Gastrocnemius medialis (tissue), 4 donors: ENCODE data around the gene POLR2H. TPM values are rescaled to one million over a fixed set of nuclear protein-coding genes. Genes with fewer than 3 reads are reported as not detected.

Experiments
- ATAC-seq, 2 donors: fragments of 150-250 bp; one replicate each; pipeline ENCODE4 v1.9.1; 2016
- DNase-seq, 2 donors: peaks; one replicate each; pipeline ENCODE4 v3.0.0-alpha.2; 2019
- H3K27ac ChIP-seq, 4 donors: fragments of 200-600 bp; sonication (generic); 1 replicate in 1 of 4; 2 replicates in 3 of 4; pipeline ENCODE4 v1.5.1; 2016 to 2018; ENCODE audit warnings: mild to moderate bottlenecking in 2 of 4, moderate library complexity in 1 of 4
- H3K27me3 ChIP-seq, 3 donors: fragments of 200-600 bp; sonication (generic) in 2 of 3; 1 replicate in 1 of 3; 2 replicates in 2 of 3; pipeline versions ENCODE4 v1.5.1 to v1.6.0; 2016 to 2019; ENCODE audit warnings: mild to moderate bottlenecking in 1 of 3, moderate library complexity in 1 of 3
- H3K36me3 ChIP-seq, 2 donors: fragments of 200-600 bp; sonication (generic) in 1 of 2; one replicate each; pipeline ENCODE4 v1.5.1; 2017 to 2018
- H3K4me1 ChIP-seq, 2 donors: fragments of 200-600 bp; sonication (generic) in 1 of 2; one replicate each; pipeline ENCODE4 v1.5.1; 2016 to 2017; ENCODE audit warnings: mild to moderate bottlenecking in 2 of 2
- H3K4me3 ChIP-seq, 4 donors: fragments of 200-600 bp; sonication (generic) in 3 of 4; 1 replicate in 1 of 4; 2 replicates in 3 of 4; pipeline ENCODE4 v1.5.1; 2016 to 2019; ENCODE audit warnings: mild to moderate bottlenecking in 2 of 4
- H3K9me3 ChIP-seq, 3 donors: fragments of 200-600 bp; sonication (generic) in 2 of 3; 1 replicate in 1 of 3; 2 replicates in 2 of 3; pipeline ENCODE4 v1.5.1; 2016 to 2019
- CTCF ChIP-seq, 5 experiments: fragments of 450-650 bp in 3 of 5; fragments of 200-600 bp in 2 of 5; sonication (generic) in 2 of 5; IDR thresholded peaks in 4 of 5; conservative IDR thresholded peaks in 1 of 5; 1 replicate in 4 of 5; 2 replicates in 1 of 5; pipeline ENCODE4 v1.5.1; 2016 to 2019; ENCODE audit warnings: antibody characterized with exemption in 5 of 5, mild to moderate bottlenecking in 3 of 5, moderate library complexity in 3 of 5
- POLR2A ChIP-seq, 2 donors: fragments of 450-650 bp; IDR thresholded peaks; one replicate each; pipeline ENCODE4 v1.6.1; 2017; ENCODE audit warnings: antibody characterized with exemption in 2 of 2, mild to moderate bottlenecking in 2 of 2, moderate library complexity in 2 of 2
- in situ Hi-C, 4 donors: fragments of 200-750 bp; cut with MboI; loops; one replicate each; pipeline versions ENCODE4 v1.15.0 to v1.8.0; 2017; ENCODE audit warnings: low sequenced_read_pairs in 4 of 4
- intact Hi-C: fragments of 100-400 bp; cut with DNase I; formaldehyde crosslinking; loops from one replicate; pipeline ENCODE4 v1.15.1; 2023; ENCODE audit warnings: low total_unique reads
- total RNA-seq, 4 donors: library from RNA; depleted of rRNA; stranded (reverse); fragments of >200 nt; gene quantifications; one replicate each; pipeline versions ENCODE4 v1.1.0 to v1.2.3, GENCODE V29; 2016

The POLR2H gene
- total RNA-seq, 4 donors from 2014 or later, result 45.5 to 87.7 (median 53.0) TPM

DNA sequence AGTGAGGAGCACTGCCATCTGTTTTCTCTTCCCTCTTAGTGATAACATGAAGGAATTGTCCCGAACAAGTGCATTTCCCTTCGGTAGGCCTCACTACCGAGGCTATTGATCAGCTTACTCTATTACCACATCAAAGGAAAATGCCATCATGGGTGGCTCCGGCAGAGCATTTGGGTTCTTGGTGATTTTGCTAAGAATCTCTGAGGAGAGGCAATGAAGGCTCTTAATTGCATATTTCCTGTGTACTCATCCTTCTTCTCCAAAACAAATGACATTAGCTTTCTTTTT, 53.6 kb downstream of the POLR2H start:
- in situ Hi-C loops, result no loop called here
- TF ChIP-seq POLR2A (IDR thresholded peaks at IDR 0.05), result no peak
- TF ChIP-seq CTCF (IDR thresholded peaks at IDR 0.05 in 4 of 5, conservative IDR thresholded peaks at IDR 0.05 in 1 of 5), result no peak
- ATAC-seq, result no peak
- Histone ChIP-seq H3K4me3 (no peak overlapping the region), H3K36me3 (no peaks in the 10 kb centered on the region), H3K27me3 (no peaks in the 10 kb centered on the region), H3K9me3 (no peaks in the 10 kb centered on the region), H3K27ac (no peak overlapping the region), H3K4me1 (no peaks in the 10 kb centered on the region)
- intact Hi-C loops, result no loop called here
- no peak for DNase-seq

DNA sequence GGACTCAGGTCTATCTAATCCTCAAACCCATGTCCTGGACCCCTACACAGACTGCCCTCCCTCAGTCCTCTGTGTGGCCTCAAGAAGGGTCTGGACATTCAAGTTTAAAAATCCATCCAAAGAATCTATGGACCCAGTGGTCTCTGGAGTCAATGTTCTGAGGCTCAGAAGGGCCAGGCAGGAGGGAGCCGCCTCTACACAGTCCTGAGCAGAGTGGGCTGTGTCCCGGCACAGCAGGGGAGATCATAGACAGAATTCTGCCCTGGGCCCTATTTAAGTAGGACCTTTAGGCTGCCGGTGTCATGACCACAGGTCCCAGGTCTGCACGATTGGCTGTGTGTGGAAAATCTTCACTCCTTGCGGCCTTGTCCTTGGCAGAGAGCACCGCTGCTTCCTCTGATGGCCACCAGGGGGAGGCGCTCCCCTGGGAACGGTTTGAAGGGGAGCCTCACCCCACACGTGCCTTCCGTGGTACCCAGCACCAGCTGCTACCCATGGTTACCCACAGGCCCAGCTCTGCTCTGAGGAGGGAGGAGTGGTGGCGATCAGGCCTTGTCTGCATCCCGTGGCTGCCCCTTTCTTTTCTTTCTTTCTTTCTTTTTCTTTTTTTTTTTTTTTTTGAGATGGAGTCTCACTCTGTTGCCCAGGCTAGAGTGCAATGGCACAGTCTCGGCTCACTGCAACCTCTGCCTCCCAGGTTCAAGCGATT, 56.3 kb downstream of the POLR2H start:
- peak; percentile 55 to 63 for ATAC-seq
- TF ChIP-seq POLR2A (IDR thresholded peaks at IDR 0.05) (no peak), CTCF (IDR thresholded peaks at IDR 0.05 in 4 of 5, conservative IDR thresholded peaks at IDR 0.05 in 1 of 5) (peak; percentile 35 to 69 (median 63))
- H3K27ac ChIP-seq, result no peak overlapping the region
- H3K4me3 ChIP-seq, result no peak overlapping the region
- no peaks in the 10 kb centered on the region for H3K4me1 ChIP-seq
- H3K36me3 ChIP-seq, result no peaks in the 10 kb centered on the region
- no peaks in the 10 kb centered on the region for H3K9me3 ChIP-seq
- in situ Hi-C loops (no loop called here), intact Hi-C loops (no loop called here)
- DNase-seq, result peak in 1 of 2 donors; percentile 25
- H3K27me3 ChIP-seq, result no peaks in the 10 kb centered on the region

Other genes with a start within 250 kb of the POLR2H start
- 10 to 100 TPM; 42.6 to 56.8 (median 53.4) TPM for gene EIF2B5, start 226.4 kb upstream of the POLR2H start, total RNA-seq
- gene DVL3, start 206.3 kb upstream of the POLR2H start, total RNA-seq, result 10 to 100 TPM; 36.5 to 58.1 (median 48.0) TPM
- 100 to 1,000 TPM; 110 to 132 (median 117) TPM for gene AP2M1, start 186.9 kb upstream of the POLR2H start, total RNA-seq
- 10 to 100 TPM; 52.6 to 96.4 (median 63.2) TPM for gene ABCF3, start 175.5 kb upstream of the POLR2H start, total RNA-seq
- not detected for gene VWA5B2, start 132.1 kb upstream of the POLR2H start, total RNA-seq
- gene ALG3, start 112.7 kb upstream of the POLR2H start, total RNA-seq, result 10 to 100 TPM; 35.0 to 58.1 (median 50.1) TPM
- gene EEF1AKMT4, start 112.0 kb upstream of the POLR2H start, total RNA-seq, result 10 to 100 TPM in 2 of 4 donors, 1 to 10 TPM in 2; 5.7 to 14.6 (median 8.5) TPM
- gene CAMK2N2, start 100.2 kb upstream of the POLR2H start, total RNA-seq, result not detected
- gene ECE2, start 85.7 kb upstream of the POLR2H start, total RNA-seq, result not detected
- 100 to 1,000 TPM; 560 to 831 (median 720) TPM for gene PSMD2, start 62.5 kb upstream of the POLR2H start, total RNA-seq
- 100 to 1,000 TPM; 474 to 863 (median 735) TPM for gene EIF4G1, start 47.1 kb upstream of the POLR2H start, total RNA-seq
- 10 to 100 TPM; 14.7 to 27.1 (median 18.8) TPM for gene FAM131A, start 24.1 kb upstream of the POLR2H start, total RNA-seq
- 1 to 10 TPM in 2 of 4 donors, under 1 TPM in 2; 0.62 to 1.2 (median 0.92) TPM for gene CLCN2, start 105 bp upstream of the POLR2H start, total RNA-seq
- gene THPO, start 16.5 kb downstream of the POLR2H start, total RNA-seq, result 1 to 10 TPM in 1 of 4 donors, under 1 TPM in 2, not detected in 1; 0.36 to 2.5 (median 0.69) TPM
- gene CHRD, start 18.3 kb downstream of the POLR2H start, total RNA-seq, result 1 to 10 TPM; 2.6 to 5.7 (median 3.4) TPM
- gene EPHB3, start 200.1 kb downstream of the POLR2H start, total RNA-seq, result under 1 TPM; 0.10 to 0.24 (median 0.12) TPM